HG03064 (cell line): ENCODE data around the gene SND1.
"Not testable (repeated sequence)": the region's sequence is repeated elsewhere in the genome, so short reads cannot be mapped to it uniquely, and the experiment has no call there.

Source experiments
- ATAC-seq: cut with Tn5 transposase; IDR thresholded peaks from one replicate; pipeline ENCODE4 v1.9.1; 2021; ENCODE audit warnings: low read depth; ENCODE audit not compliant: unreplicated experiment

SND1 gene

DNA sequence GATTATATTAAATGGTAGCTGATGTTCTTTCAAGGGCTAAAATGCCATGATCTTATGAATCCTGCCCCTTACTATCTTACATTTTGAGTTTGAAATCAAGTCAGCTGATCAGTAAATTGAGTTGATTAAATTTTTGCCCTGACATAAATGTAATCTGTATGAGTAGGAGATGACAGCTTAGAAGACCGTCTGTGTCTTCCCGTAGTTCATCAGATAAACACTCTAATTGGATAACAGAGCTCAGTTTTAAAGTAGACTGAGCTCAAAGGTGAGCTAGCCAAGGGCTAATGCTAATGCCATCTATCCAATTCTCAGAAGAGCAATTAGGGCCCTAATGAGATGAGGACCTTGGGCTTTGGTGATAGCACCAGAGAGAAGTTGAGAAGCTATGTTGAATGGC lies 296.3 kb downstream of the SND1 start:
- no peak for ATAC-seq

DNA sequence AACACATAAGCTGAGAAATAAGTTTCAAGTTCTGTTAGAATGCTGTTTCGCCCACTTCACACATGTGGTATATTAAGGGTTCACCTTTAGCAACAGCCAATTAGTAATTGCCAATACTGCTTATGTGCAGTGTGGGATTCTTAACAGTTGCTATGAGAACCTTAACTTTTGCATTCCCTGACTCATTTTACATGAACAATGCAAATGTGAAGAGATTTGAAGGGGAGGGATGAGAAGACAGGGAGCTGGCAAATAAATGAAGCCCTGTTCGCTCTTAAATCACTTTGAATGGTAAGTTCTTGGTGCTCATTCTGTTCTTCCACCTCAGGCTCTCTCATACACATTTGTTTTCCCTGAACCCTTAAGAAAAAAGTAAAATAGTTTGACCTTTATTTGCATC lies 296.9 kb downstream of the SND1 start:
- ATAC-seq, result no peak

DNA sequence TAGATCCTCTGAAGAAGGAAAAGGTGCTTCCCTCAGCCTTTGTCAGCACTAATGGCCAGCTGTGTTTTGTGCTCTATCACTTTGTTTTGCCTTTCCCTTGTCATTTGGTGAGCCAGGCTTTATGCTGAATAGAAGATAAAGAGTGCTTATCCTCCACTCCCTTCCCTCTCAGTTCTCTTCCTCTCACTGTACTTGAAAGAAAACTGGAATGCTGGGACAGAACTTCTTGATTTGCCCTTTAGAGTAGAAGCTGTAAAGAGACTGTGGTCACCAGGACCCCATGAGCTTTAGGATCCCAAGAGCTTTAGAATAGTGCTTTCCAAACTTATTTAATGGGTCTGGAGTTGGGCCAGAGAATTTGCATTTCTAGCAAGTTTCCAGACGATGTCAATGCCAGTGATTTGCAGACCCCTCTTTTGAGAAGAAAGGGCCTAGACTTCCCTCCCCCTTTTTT lies 297.8 kb downstream of the SND1 start:
- ATAC-seq, result no peak

DNA sequence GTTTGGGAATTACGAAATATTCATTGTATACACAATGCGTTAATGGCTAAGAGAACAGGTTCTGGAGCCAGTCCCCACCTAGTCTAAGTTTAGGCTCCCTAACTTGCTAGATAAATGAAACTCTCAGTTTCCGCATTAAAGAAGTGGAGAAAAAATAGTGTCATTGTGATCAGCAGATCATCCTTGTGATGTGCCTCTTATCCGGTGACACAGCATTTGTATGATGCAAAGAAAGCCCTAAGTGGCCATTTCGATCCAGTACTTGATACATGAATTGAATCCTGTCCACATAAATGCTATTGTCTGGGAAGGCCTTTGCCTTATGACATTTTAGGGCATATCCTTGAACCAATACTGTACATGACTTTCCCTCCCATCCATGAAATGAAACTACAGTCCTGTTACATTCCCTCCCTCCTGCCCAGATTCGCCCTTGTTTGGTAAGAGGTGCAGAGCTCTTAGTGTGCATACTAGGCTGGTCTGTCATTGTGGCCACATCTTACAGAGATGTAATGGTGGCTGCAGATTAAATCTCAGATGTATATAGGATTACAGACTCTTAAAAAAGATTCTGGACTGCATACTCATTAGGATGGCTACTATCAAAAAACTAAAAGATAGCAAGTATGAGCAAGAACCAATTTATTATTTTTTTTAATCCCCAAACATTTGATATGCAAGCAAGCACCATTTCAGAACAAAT lies 298.4 kb downstream of the SND1 start:
- no peak for ATAC-seq

DNA sequence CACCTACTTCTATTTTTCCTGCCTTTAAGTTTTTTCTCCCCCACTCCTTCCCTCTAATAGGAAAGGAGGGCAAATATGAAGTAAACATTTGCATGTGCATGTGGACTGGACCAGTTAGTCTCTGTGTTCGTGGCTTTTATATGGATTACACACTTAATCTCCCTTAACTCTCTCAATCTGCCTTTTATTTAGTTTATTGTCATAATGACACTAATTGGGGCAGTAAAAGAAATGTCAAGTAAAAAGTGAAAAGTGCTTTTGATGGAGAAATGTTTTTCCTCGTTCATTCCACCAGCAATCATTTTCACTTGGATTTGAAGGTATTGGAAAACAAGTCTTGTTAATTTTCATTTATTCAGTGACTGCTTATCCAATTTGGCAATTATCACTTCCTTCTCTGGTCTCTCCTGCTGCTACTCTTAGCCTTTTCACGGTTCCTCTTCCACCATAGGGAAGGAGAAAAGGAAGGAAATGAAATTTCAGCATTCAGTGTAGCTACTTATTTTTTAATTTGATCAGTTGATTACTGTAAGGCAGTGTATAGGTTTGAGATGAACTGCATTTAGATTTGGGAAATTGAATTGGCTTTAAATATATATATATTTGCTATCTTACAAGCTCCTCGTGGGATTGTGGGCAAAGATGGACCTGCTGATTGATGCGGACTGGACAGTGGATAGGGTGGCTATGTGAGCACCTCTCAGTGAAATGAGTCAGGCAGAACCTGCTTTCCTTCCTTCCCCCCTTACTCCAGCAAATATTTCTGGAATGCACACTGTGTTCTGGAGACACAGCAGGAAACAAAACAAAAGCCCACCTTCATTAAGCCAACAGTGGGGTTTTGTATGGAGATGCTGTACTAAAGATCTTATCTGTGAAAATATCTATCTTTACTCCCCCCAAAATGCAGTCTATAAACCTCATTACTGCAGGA lies 301.7 kb downstream of the SND1 start:
- ATAC-seq, result no peak

DNA sequence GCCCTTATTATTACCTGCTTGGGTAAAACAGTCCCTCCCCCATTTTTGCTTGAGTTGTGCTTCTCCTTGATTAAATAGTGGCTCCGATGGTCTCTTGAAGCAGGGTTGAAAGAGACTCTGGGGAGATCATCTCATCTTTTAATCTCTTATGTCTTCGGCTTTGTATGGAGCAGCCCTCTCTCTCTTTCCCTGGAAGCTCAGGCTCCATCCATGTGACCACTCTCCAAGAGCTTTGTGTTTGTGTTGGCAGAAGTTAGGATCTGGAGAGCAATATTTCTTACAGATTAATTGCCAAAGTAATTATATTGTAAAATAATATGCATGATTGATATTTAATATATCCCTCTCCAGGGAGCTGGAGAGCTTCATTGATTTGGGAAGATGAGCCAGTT lies 302.4 kb downstream of the SND1 start:
- ATAC-seq, result no peak

DNA sequence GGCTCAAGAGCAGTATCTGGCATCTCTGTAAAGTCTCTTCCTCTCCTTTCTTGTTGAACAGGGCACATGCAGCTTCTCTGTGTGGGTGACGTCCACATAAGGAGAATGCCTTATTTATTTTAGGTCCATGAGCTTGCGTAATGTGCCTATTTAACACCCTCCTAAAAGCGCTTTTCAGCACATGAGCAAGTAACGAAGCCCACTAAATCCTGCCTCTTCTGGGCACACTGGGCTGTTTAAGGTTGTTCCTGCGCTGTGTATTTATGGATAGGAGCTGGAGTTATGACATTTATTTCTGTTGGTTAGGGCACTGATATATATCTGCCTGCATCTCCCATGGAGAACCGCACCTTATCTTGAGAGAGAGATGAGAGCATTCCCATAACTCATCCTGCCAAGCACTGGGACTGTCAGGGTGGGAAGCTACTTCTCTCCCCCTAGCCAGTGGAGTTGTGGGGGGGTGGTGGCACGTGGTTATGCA lies 303.1 kb downstream of the SND1 start:
- no peak for ATAC-seq

DNA sequence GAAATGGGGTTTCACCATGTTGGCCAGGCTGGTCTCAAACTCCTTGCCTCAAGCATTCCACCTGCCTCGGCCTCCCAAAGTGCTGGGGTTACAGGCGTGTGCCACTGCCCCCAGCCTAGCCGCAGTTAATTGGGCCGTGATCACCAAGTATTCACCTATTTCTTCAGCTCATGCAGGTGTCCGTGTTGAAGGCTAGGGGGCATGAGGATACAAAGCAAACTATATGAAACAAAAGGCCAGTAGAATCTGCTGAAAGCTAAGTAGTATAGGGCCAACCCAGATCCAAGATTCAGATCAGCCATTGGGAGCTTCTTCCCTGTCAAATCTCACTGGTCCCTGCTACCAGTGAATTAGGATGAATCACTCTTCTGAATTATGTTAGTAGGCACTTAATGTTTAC lies 305.9 kb downstream of the SND1 start:
- no peak for ATAC-seq

DNA sequence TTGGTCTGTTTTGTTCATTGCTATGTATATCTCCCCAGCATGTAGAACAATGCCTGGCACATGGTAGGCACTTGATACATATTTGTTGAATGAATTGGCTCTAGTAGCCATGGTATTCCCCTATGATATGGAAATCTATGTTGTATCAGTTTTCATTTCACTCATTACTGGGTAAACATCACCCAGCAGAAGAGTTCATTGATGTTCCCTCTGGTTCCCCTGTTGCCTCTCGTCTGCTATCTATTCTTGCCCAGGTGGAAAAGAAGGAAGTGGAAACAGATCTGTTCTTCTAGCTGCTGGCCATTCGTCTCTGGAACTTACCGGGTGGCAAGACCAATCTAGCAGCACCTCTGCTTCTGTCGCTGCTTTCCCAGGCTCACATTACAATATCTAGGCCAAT lies 307.8 kb downstream of the SND1 start:
- no peak for ATAC-seq

DNA sequence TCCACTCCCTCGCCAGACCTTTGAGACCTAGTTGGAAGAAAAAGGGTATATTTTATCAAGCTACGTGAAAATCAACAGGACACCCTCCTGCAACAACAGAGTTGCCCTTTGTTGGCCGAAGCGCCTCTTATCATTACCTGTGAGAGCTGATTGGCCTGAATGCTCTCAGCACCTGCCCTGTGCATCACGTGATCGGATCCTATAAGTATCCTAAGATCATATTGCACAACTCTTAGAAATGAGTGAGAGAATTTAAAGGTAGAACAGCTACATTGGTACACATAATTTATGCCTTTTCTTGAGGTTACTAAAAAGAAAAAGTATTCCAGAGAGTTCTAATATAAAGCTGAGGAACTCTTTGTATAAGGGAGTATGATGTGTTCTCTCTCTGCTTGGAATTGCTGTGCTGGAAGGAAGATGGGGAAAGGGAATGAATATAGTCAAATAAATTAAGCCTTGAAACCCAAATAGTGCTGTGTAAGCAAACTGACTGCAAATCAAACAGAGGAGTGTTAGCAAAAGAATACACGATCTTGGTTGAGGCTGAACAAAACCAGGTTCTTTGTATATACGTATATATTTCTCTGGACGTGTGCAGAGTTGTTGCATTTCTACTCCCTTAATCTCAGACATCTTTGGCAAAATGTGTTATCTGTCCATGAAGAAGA lies 309.9 kb downstream of the SND1 start:
- no peak for ATAC-seq

DNA sequence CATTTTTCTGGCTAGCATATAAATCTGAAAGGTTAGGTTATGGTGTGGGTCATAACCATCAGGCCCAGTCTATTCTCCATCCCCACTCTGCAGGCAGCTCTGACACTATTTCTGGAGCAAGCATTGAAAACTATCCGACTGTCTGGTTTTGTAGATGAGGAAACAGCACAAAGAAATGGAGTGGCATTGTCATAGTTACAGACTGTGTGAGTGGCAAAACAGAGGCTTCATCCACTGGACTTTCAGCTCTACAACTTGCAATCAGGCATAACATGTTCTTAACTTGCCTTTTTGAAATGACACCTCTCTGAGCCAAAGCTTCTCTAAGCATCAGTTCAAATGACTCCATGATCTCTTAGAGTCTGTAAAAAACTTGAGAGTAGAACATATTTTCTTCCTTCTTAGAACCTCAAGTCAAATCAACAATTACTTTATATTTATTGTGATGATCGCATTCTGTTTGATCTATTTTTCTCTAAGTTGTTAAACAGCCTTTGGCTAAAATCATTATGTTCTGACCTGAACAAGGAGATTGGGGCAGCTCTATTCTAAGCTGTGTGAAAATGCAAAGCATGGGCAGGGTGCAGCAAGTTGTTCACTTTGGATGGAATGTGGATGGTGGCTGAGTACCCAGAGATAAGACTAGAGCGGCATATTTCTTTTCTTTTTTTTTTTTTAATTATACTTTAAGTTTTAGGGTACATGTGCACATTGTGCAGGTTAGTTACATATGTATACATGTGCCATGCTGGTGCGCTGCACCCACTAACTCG lies 310.8 kb downstream of the SND1 start:
- ATAC-seq, result no peak

DNA sequence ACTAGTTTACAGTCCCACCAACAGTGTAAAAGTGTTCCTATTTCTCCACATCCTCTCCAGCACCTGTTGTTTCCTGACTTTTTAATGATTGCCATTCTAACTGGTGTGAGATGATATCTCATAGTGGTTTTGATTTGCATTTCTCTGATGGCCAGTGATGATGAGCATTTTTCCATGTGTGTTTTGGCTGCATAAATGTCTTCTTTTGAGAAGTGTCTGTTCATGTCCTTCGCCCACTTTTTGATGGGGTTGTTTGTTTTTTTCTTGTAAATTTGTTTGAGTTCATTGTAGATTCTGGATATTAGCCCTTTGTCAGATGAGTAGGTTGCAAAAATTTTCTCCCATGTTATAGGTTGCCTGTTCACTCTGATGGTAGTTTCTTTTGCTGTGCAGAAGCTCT lies 311.9 kb downstream of the SND1 start:
- ATAC-seq, result not testable (repeated sequence)

DNA sequence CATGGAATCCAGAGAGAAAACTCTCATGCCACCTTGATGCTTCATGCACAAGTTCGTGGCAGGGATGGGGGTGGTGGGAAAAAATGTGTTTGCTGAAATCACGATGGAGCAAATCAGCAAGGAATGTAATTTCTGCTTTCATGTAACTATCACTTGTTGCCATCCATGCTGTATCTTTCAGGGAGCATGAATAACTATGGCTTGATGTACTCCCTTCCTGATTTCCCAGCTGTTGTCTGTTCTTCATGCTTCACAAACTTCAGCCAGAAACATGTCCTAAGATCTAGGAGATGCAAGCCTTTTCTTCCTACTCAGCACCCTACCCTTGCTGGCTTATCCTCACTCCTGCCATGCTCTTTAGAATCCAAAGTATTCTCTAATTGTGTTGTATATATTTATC lies 315.3 kb downstream of the SND1 start:
- ATAC-seq, result no peak

DNA sequence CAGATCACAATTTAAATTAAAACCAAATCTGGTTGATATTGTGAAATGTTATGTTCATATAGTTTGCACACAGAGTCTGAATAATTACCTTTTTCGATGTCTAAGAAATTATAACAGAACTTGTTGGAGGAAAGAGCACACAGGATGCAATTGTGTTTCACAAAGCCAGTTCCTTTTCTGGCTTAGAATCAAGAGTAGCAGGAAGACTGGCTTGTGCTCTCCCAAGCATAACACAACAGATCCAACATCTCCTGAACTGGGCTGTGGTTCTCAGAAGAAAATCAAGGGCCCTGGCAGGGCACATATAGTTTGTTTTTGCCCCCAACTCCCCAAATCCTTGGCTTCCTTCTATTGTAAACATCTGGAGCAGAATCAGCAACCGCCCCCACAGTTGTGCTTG lies 316.6 kb downstream of the SND1 start:
- ATAC-seq, result no peak

DNA sequence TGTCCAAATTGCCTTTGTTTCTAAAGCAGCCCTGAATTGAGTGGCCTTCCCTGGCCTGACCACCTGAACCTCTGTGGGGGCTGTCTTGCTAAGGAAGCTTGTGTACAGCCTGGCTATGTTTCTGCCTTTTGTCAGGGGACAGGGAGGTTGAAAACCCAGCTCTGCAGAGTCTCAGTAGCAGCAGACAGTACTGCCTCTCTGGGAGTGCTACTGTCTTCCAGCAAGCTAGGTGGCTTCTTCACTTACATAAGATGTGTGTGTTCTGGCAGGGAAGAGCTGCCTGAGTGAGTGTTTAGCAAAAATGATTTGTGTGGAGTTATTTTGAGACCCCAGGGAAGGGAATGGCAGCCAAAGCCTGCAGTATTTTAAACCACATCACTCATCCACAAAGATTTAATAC lies 321.8 kb downstream of the SND1 start:
- ATAC-seq, result no peak

DNA sequence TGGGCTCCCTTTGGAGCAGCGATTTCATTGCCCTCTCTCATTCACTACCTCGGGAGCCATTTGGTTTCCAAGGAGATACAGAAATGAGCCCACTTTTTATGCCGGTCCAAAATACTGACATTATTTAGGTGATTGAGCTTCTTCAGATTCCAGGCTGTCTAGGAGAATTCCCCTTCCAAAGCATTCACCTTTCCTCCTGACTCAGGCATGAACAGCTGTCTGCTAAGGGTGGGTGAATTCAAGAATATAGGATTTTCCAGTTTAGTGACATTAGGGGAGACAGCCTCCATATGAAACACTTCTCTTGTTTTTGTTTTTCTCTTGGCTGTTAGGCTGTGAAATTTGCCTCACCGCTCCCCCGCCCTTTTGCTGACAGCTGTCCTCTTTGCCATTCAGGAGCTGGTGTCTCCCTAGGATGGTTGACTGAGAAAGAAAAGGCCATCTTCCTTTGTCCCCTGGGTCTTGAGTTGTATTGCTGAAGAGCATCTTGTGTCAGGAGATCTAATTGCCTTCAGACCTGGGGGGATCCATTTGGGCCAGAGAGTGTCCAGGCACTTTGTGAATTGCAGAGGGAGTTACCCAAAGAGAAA lies 322.5 kb downstream of the SND1 start:
- no peak for ATAC-seq

DNA sequence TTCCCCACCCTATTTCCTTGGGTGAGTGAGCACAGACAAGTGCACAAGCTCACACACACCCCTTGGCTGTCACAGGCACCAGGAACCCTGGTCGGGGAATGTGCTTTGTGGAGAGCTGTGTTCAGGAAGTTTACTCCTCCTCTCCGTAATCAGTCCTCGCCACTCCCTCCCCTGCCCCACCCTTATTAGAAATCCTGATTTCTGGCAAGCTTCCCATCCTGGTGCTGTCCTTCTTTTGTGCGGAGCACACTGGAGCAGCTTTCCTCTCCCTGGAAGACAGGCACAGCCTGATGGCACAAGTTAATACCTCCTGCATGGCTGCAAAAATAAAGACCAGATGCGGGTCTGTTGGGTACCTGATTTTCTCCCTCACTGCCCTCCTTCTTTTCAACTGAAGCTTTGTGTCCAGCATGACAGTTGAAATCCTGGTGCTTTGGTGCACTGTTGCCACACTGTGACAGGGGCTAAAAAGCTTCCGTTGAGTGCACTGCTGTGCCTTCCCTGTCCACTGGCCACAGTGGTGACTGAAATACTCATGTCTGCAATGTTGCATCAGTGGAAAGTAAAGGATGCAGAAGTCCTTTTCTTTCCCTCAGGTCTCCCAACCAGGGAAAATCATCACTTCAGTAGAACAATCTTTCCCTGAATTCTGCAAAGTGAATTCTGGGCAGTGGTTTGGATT lies 324.2 kb downstream of the SND1 start:
- no peak for ATAC-seq

DNA sequence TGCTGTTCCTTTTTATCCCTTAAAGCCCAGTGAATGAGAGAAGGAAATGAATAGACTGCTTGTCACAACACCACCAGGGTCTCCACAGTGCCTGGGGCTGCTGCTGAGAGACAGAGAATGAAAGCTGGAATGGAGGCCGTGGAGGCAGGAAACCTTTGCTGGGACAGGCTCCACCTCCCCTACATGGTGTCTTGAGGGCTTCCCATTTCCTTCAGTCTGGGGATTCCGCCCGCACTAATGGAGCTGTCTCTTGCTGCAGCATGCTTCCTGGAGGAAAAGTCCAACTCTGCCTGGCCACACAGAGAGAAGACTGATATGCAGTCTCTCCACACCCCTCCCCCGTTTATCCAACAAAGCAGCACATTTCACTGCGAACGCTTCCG lies 324.7 kb downstream of the SND1 start:
- ATAC-seq, result no peak

DNA sequence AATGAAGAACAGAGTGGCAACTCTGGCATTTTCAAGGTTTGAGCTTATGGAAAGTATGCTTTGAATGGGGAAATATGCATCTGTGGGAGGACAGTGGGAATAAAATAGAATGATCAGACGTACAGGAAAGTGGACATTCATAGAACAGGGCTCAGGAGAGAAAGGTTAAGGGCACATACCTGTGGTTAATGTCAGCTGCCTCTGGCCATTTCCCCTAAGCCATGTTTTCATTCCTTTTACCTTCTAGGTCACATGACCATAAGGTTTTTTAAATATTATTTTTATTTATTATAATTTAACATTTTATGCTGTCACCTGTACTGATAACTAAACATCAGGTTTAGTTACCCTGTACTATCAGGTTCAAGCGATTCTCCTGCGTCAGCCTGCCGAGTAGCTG lies 326.4 kb downstream of the SND1 start:
- no peak for ATAC-seq
